T-helper 17 cell (primary cell): Measurements from ENCODE around the gene AKR1D1. TPM values are rescaled to one million over a fixed set of nuclear protein-coding genes. Genes with fewer than 3 reads are reported as not detected.
"Not testable (repeated sequence)": the region's sequence is repeated elsewhere in the genome, so short reads cannot be mapped to it uniquely, and the experiment has no call there.

ENCODE experiments used
- ATAC-seq: fragments of 150-1000 bp; cut with Tn5 transposase; 2 replicates; pipeline ENCODE4 v1.10.0; 2021; ENCODE audit warnings: mild to moderate bottlenecking, moderate library complexity
- DNase-seq, 3 donors: peaks; one replicate each; pipeline versions ENCODE4 v3.0.0 to v3.0.0-alpha.2; 2020 to 2021
- H3K9me3 ChIP-seq: one replicate; pipeline ENCODE4 v1.7.0; 2013; ENCODE audit warnings: low read length, mild to moderate bottlenecking; ENCODE audit not compliant: control insufficient read depth, poor library complexity, severe bottlenecking
- H3K27ac Mint-ChIP-seq: one replicate; pipeline ENCODE4 v1.8.0; 2022; ENCODE audit warnings: mild to moderate bottlenecking, moderate library complexity, mixed read lengths
- H3K27me3 Mint-ChIP-seq: one replicate; pipeline ENCODE4 v1.8.0; 2022; ENCODE audit warnings: mixed read lengths
- H3K36me3 Mint-ChIP-seq: one replicate; pipeline ENCODE4 v1.8.0; 2022; ENCODE audit warnings: low read depth, mixed read lengths
- H3K4me1 Mint-ChIP-seq: one replicate; pipeline ENCODE4 v1.8.0; 2022; ENCODE audit warnings: mild to moderate bottlenecking, mixed read lengths
- H3K4me3 Mint-ChIP-seq: one replicate; pipeline ENCODE4 v1.8.0; 2022; ENCODE audit warnings: mild to moderate bottlenecking, moderate library complexity, mixed read lengths
- total RNA-seq, 4 donors: library from RNA in 2 of 4; stranded (reverse) in 2 of 4; gene quantifications; one replicate each; pipeline ENCODE4 v1.2.3 and lab custom pipeline; 2022 to 2026

AKR1D1 gene
- total RNA-seq, 2 donors from 2014 or later, result not detected

- Mint-ChIP-seq H3K27ac (no peak overlapping the region), H3K36me3 (peaks cover 3% of the 10 kb centered on the region), H3K4me3 (no peak overlapping the region), H3K27me3 (peaks cover 26% of the 10 kb centered on the region), H3K4me1 (peaks cover 4% of the 10 kb centered on the region)
- no peaks in the 10 kb centered on the region for H3K9me3 ChIP-seq
- ATAC-seq (no peak), DNase-seq (no peak)
Observed at GRCh38 chr7:138144958-138145357, 68.7 kb downstream of the AKR1D1 start.

DNA sequence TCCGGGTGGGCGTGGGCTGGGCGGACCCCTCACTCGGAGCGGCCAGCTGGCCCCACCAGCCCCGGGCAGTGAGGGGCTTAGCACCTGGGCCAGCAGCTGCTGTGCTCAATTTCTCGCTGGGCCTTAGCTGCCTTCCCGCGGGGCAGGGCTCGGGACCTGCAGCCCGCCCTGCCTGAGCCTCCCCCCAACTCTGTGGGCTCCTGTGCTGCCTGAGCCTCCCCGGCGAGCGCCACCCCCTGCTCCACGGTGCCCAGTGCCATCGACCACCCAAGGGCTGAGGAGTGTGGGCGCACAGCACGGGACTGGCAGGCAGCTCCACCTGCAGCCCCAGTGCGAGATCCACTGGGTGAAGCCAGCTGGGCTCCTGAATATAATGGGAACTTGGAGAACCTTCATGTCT, 70.0 kb downstream of the AKR1D1 start:
- H3K27me3 Mint-ChIP-seq, result peaks cover 29% of the 10 kb centered on the region
- DNase-seq, ATAC-seq, H3K4me1 Mint-ChIP-seq, H3K4me3 Mint-ChIP-seq, H3K27ac Mint-ChIP-seq, H3K9me3 ChIP-seq, H3K36me3 Mint-ChIP-seq: not testable (repeated sequence)

DNA sequence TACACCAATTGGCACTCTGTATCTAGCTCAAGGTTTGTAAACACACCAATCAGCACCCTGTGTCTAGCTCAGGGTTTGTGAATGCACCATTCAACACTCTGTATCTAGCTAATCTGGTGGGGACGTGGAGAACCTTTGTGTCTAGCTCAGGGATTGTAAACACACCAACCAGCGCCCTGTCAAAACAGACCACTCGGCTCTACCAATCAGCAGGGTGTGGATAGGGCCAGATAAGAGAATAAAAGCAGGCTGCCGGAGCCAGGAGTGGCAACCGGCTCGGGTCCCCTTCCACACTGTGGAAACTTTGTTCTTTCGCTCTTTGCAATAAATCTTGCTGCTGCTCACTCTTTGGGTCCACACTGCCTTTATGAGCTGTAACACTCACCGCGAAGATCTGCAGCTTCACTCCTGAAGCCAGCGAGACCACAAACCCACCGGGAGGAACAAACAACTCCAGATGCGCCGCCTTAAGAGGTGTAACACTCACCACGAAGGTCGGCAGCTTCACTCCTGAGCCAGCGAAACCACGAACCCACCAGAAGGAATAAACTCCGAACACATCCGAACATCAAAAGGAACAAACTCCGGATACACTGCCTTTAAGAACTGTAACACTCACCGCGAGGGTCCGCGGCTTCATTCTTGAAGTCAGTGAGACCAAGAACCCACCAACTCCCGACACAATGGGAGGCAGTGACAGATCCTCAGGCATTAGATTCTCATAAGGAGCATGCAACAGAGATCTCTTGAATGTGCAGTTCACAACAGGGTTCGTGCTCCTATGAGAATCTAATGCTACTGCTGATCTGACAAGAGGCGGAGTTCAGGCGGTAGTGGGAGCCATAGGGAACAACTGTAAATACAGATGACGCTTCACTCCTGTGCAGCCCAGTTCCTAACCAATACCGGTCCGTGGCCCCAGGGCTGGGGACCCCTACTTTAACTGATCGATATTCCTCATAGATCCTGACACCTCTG, 70.8 kb downstream of the AKR1D1 start:
- not testable (repeated sequence) for H3K27ac Mint-ChIP-seq, ATAC-seq, H3K4me1 Mint-ChIP-seq, H3K36me3 Mint-ChIP-seq, H3K9me3 ChIP-seq, DNase-seq
- Mint-ChIP-seq H3K4me3 (peak overlapping the region; percentile 66), H3K27me3 (peaks cover 29% of the 10 kb centered on the region)

GRCh38 chr7:138151731-138152577, 75.7 kb downstream of the AKR1D1 start:
- Mint-ChIP-seq H3K27me3 (peaks cover 13% of the 10 kb centered on the region), H3K4me1 (peaks cover 3% of the 10 kb centered on the region), H3K36me3 (no peaks in the 10 kb centered on the region), H3K4me3 (no peak overlapping the region), H3K27ac (no peak overlapping the region)
- DNase-seq, result no peak
- no peak for ATAC-seq
- no peaks in the 10 kb centered on the region for H3K9me3 ChIP-seq

DNA sequence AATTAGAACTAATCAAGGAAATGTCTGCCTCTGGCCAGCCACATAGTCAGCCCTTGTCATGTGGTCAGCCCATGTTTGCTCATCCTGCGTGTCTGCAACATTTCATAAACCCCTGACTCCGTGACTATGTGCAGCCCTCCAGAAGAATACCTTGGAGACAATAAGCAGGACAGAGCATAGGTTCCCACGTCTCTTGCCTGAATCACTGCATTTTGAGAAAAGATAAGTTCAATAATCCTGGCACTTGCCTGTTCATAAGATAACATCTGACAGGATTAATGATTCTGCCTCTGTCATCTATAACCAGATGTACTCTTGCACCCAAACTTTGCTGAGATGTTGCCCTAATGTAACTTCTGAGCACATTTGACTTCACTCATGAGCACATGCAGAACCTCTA, 78.4 kb downstream of the AKR1D1 start:
- Mint-ChIP-seq H3K4me1 (peaks cover 2% of the 10 kb centered on the region), H3K27ac (no peak overlapping the region), H3K4me3 (no peak overlapping the region), H3K36me3 (no peaks in the 10 kb centered on the region), H3K27me3 (peaks cover 6% of the 10 kb centered on the region)
- DNase-seq, result no peak
- no peak for ATAC-seq
- H3K9me3 ChIP-seq, result no peaks in the 10 kb centered on the region

DNA sequence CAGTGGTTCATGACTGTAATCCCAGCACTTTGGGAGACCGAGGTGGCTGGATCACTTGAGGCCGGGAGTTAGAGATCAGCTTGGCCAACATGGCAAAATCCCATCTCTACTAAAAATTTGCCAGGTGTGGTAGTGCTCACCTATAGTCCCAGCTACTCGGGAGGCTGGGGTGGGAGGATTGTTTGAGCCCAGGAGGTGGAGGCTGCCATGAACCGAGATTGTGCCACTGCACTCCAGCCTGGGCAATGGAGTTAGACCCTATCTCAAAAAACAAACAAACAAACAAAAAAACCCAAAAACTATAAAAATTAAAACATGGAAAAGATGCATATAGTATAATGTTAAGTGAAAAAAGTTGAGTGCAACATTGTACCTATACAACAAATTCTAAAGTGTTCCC, 81.4 kb downstream of the AKR1D1 start:
- Mint-ChIP-seq H3K4me3 (no peak overlapping the region), H3K36me3 (no peaks in the 10 kb centered on the region), H3K27me3 (no peaks in the 10 kb centered on the region), H3K27ac (no peak overlapping the region), H3K4me1 (peaks cover 2% of the 10 kb centered on the region)
- no peak for ATAC-seq
- H3K9me3 ChIP-seq, result no peaks in the 10 kb centered on the region
- no peak for DNase-seq

- Mint-ChIP-seq H3K4me1 (peaks cover 2% of the 10 kb centered on the region), H3K27me3 (no peaks in the 10 kb centered on the region), H3K36me3 (no peaks in the 10 kb centered on the region), H3K4me3 (no peak overlapping the region), H3K27ac (no peak overlapping the region)
- no peaks in the 10 kb centered on the region for H3K9me3 ChIP-seq
- ATAC-seq (no peak), DNase-seq (no peak)
Observed at GRCh38 chr7:138158739-138159528, 82.7 kb downstream of the AKR1D1 start.

- H3K27ac Mint-ChIP-seq, result no peak overlapping the region
- no peaks in the 10 kb centered on the region for H3K27me3 Mint-ChIP-seq
- no peak overlapping the region for H3K4me3 Mint-ChIP-seq
- DNase-seq (peak; percentile 31 to 57 (median 48)), ATAC-seq (peak; percentile 99)
- H3K36me3 Mint-ChIP-seq, result no peaks in the 10 kb centered on the region
- peaks cover 2% of the 10 kb centered on the region for H3K4me1 Mint-ChIP-seq
- H3K9me3 ChIP-seq, result no peaks in the 10 kb centered on the region
Observed at GRCh38 chr7:138161600-138162081, 85.4 kb downstream of the AKR1D1 start.

DNA sequence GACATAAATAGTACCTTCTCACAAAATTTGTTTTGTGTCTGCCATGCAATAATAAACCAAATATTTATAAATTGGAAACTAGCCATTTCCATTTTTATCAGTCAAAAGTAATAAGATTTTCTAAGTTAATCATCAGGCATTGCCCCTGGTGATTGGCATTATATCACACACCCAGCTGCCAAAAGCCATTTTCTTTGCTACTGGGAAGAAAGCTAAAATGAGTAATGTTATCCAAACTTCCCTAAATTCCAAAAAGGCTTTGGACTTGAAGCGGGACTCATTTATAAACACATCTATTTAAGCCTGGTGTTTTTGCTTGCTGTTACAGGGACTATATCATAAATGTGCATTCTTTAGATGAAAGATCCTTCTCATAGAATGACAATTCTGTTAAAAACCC, 86.0 kb downstream of the AKR1D1 start:
- Mint-ChIP-seq H3K36me3 (no peaks in the 10 kb centered on the region), H3K4me1 (peaks cover 2% of the 10 kb centered on the region), H3K27me3 (no peaks in the 10 kb centered on the region), H3K27ac (no peak overlapping the region), H3K4me3 (no peak overlapping the region)
- ATAC-seq, result no peak
- no peak for DNase-seq
- H3K9me3 ChIP-seq, result no peaks in the 10 kb centered on the region

DNA sequence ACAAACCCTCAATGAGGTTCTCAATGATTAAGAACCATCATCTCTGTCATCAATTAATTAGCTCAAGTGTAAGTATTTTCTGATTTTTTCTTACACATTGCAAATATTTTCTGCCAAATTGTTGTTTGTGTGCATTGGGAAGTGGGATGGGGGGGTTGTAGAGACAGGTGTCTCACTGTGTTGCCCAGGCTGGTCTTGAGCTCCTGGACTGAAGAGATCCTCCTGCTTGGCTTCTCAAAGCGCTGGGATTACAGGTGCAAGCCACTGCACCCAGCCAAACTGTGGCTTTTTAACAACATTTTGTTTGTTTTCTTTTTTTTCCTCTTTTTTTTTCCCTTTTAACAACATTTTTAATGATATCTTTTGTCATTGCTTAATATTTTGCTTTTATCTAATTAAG, 87.5 kb downstream of the AKR1D1 start:
- DNase-seq, result no peak
- H3K4me3 Mint-ChIP-seq, result no peak overlapping the region
- H3K4me1 Mint-ChIP-seq, result no peaks in the 10 kb centered on the region
- no peaks in the 10 kb centered on the region for H3K36me3 Mint-ChIP-seq
- H3K27ac Mint-ChIP-seq, result no peak overlapping the region
- no peaks in the 10 kb centered on the region for H3K9me3 ChIP-seq
- no peak for ATAC-seq
- peaks cover 14% of the 10 kb centered on the region for H3K27me3 Mint-ChIP-seq

- ATAC-seq (no peak), DNase-seq (no peak)
- peaks cover 20% of the 10 kb centered on the region for H3K27me3 Mint-ChIP-seq
- H3K9me3 ChIP-seq, result no peaks in the 10 kb centered on the region
- no peaks in the 10 kb centered on the region for H3K4me1 Mint-ChIP-seq
- H3K27ac Mint-ChIP-seq, result no peak overlapping the region
- H3K4me3 Mint-ChIP-seq, result no peak overlapping the region
- H3K36me3 Mint-ChIP-seq, result no peaks in the 10 kb centered on the region
Observed at GRCh38 chr7:138164804-138165203, 88.5 kb downstream of the AKR1D1 start.

DNA sequence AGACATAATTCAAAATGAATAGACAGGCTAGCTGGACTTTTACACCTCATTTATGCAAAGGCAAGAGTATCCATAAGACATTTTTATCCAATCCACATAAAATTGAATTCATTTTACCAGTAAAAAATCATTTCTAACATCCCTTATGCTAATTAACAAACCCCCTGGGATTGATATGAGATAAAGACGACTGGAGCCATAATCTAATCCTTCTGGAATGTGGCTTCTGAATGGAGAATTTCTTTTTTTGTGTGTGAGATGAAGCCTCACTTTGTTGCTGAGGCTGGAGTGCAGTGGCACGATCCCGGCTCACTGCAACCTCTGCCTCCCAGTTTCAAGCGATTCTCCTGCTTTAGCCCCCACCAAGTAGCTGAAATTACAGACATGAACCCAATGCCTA, 90.4 kb downstream of the AKR1D1 start:
- Mint-ChIP-seq H3K27ac (no peak overlapping the region), H3K36me3 (no peaks in the 10 kb centered on the region), H3K27me3 (peaks cover 38% of the 10 kb centered on the region), H3K4me1 (peaks cover 8% of the 10 kb centered on the region), H3K4me3 (no peak overlapping the region)
- ATAC-seq, result no peak
- DNase-seq, result no peak
- H3K9me3 ChIP-seq, result no peaks in the 10 kb centered on the region

DNA sequence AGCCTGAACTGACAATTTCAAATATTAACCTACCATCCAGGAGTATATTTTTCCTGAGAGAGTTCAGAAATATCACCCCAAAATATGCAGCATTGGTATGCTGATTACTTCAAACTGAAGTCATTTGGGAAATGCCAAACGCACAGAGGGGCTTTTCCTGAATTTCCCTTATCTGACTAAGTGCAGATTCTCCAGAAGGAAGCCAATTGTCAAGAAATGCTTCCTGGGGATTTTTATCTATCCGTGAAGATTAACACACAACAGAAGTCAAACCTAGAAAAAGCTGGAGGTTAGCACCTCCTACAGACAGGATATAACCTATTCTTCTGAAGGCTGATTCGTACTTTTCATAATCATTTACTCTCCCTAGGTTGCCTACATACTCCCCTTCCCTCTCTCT, 91.0 kb downstream of the AKR1D1 start:
- Mint-ChIP-seq H3K36me3 (no peaks in the 10 kb centered on the region), H3K4me1 (peaks cover 8% of the 10 kb centered on the region), H3K27me3 (peaks cover 42% of the 10 kb centered on the region), H3K27ac (no peak overlapping the region), H3K4me3 (no peak overlapping the region)
- ATAC-seq (no peak), DNase-seq (no peak)
- no peaks in the 10 kb centered on the region for H3K9me3 ChIP-seq
